ENCODE results near the gene SH2D6. TPM values are rescaled to one million over a fixed set of nuclear protein-coding genes. Genes with fewer than 3 reads are reported as not detected.

The SH2D6 gene
- total and polyA plus RNA-seq, 2 donors (not counting 1 experiment from before 2014, with no cell fraction given): 0.27 to 1.6 TPM

GRCh38 chr2:85459771-85460170 lies 41.3 kb downstream of the SH2D6 start:
- CTCF ChIA-PET: no interaction called here
- no peak for ATAC-seq (ENCODE audit: low read depth)

DNA sequence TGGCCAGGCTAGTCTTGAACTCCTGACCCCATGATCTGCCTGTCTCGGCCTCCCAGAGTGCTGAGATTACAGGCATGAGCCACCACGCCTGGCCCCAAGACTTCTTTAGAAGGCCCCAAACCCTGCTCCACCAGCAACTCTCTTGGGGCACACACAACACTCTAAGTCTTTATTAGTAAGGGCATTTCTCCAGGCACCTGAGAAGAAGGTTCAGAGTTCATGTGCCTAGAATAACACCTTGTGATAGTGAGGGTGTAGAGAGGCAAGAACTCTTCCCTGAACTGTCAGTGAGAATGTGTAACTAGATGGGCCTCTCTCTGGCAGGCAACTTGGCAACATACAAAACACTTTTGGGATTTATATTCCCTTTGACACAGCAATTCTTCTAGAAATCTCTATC lies 43.8 kb downstream of the SH2D6 start:
- ATAC-seq (ENCODE audit: low read depth): no peak

More at GRCh38 chr2:85459771-85460170, 41.3 kb downstream of the SH2D6 start:
- TF ChIP-seq EZH2 (IDR thresholded peaks at IDR 0.05; ENCODE audit: borderline replicate concordance, insufficient read depth, low read depth, low read length, poor library complexity, severe bottlenecking) (no peak), CTCF (IDR thresholded peaks at IDR 0.05) (no peak)
- no CpG with 5 or more reads among the region's 1 CpG for WGBS (ENCODE audit: insufficient coverage)
- Mint-ChIP-seq H3K27me3 (no peaks in the 10 kb centered on the region), H3K4me3 (no peak overlapping the region), H3K27ac (no peak overlapping the region), H3K9me3 (ENCODE audit: insufficient read depth) (no peaks in the 10 kb centered on the region), H3K4me1 (no peaks in the 10 kb centered on the region)
- H3K4me1 ChIP-seq (ENCODE audit: control insufficient read depth in 2 of 2, insufficient read depth in 2 of 2, low read length in 2 of 2): no peaks in the 10 kb centered on the region
- intact Hi-C loops (cut with micrococcal nuclease): no loop called here
- no peak for DNase-seq
- no peak overlapping the region for H3K27ac ChIP-seq (ENCODE audit: low read length in 2 of 2)
- H4K20me1 ChIP-seq (ENCODE audit: control insufficient read depth, insufficient read depth, low read length, poor library complexity, severe bottlenecking): no peaks in the 10 kb centered on the region
- H3K27me3 ChIP-seq (replicated peaks in 1 of 4; ENCODE audit: control extremely low read depth in 1 of 4, control insufficient read depth in 3 of 4, insufficient read depth in 4 of 4, low read length in 3 of 4): no peaks in the 10 kb centered on the region
- no peak overlapping the region for H2AFZ ChIP-seq (ENCODE audit: insufficient read depth, low read depth, low read length, poor library complexity, severe bottlenecking)
- H3K4me3 ChIP-seq (ENCODE audit: control extremely low read depth in 1 of 5, extremely low read depth in 1 of 5, insufficient read depth in 1 of 5, low read depth in 2 of 5, low read length in 4 of 5): no peak overlapping the region
- H3K79me2 ChIP-seq (ENCODE audit: control insufficient read depth, insufficient read depth, low read length): no peaks in the 10 kb centered on the region
- POLR2A ChIA-PET: no interaction called here
- no peak overlapping the region for H3K4me2 ChIP-seq (replicated peaks; ENCODE audit: low read depth, low read length, poor library complexity, severe bottlenecking)
- H3K9ac ChIP-seq (ENCODE audit: low read length): no peak overlapping the region
- H3K36me3 ChIP-seq (replicated peaks in 1 of 2; ENCODE audit: control extremely low read depth in 1 of 2, control insufficient read depth in 1 of 2, extremely low read depth in 1 of 2, insufficient read depth in 2 of 2, low read length in 1 of 2): no peaks in the 10 kb centered on the region
- H3K9me3 ChIP-seq (ENCODE audit: control extremely low read depth in 1 of 3, control insufficient read depth in 2 of 3, insufficient read depth in 1 of 3, low read length in 2 of 3): no peaks in the 10 kb centered on the region

More for the DNA sequence above, 43.8 kb downstream of the SH2D6 start:
- no peaks in the 10 kb centered on the region for H3K9me3 ChIP-seq (ENCODE audit: control extremely low read depth in 1 of 3, control insufficient read depth in 2 of 3, insufficient read depth in 1 of 3, low read length in 2 of 3)
- no peak for TF ChIP-seq EZH2 (IDR thresholded peaks at IDR 0.05; ENCODE audit: borderline replicate concordance, insufficient read depth, low read depth, low read length, poor library complexity, severe bottlenecking)
- TF ChIP-seq CTCF (IDR thresholded peaks at IDR 0.05): no peak
- no peaks in the 10 kb centered on the region for H3K79me2 ChIP-seq (ENCODE audit: control insufficient read depth, insufficient read depth, low read length)
- H3K4me1 Mint-ChIP-seq: no peaks in the 10 kb centered on the region
- H3K4me3 ChIP-seq (ENCODE audit: control extremely low read depth in 1 of 5, extremely low read depth in 1 of 5, insufficient read depth in 1 of 5, low read depth in 2 of 5, low read length in 4 of 5): no peak overlapping the region
- H3K9me3 Mint-ChIP-seq (ENCODE audit: insufficient read depth): no peaks in the 10 kb centered on the region
- no peaks in the 10 kb centered on the region for H3K27me3 ChIP-seq (replicated peaks in 1 of 4; ENCODE audit: control extremely low read depth in 1 of 4, control insufficient read depth in 3 of 4, insufficient read depth in 4 of 4, low read length in 3 of 4)
- no peaks in the 10 kb centered on the region for H4K20me1 ChIP-seq (ENCODE audit: control insufficient read depth, insufficient read depth, low read length, poor library complexity, severe bottlenecking)
- H3K27ac ChIP-seq (ENCODE audit: low read length in 2 of 2): no peak overlapping the region
- H3K36me3 ChIP-seq (replicated peaks in 1 of 2; ENCODE audit: control extremely low read depth in 1 of 2, control insufficient read depth in 1 of 2, extremely low read depth in 1 of 2, insufficient read depth in 2 of 2, low read length in 1 of 2): no peaks in the 10 kb centered on the region
- ChIA-PET POLR2A (no interaction called here), CTCF (no interaction called here)
- no peaks in the 10 kb centered on the region for H3K4me1 ChIP-seq (ENCODE audit: control insufficient read depth in 2 of 2, insufficient read depth in 2 of 2, low read length in 2 of 2)
- H3K9ac ChIP-seq (ENCODE audit: low read length): no peak overlapping the region
- intact Hi-C loops (cut with micrococcal nuclease): no loop called here
- 84% methylated on average over 2 of the region's 2 CpGs for WGBS (ENCODE audit: insufficient coverage)
- no peak overlapping the region for H3K4me2 ChIP-seq (replicated peaks; ENCODE audit: low read depth, low read length, poor library complexity, severe bottlenecking)
- DNase-seq: no peak
- no peak overlapping the region for H3K27ac Mint-ChIP-seq
- no peak overlapping the region for H2AFZ ChIP-seq (ENCODE audit: insufficient read depth, low read depth, low read length, poor library complexity, severe bottlenecking)
- no peaks in the 10 kb centered on the region for H3K27me3 Mint-ChIP-seq
- H3K4me3 Mint-ChIP-seq: no peak overlapping the region

All from B cell (primary cell).